Measurements from ENCODE around the gene SSBP3.
"Not testable (repeated sequence)": the region's sequence is repeated elsewhere in the genome, so short reads cannot be mapped to it uniquely, and the experiment has no call there.

The SSBP3 gene

GRCh38 chr1:54241364-54241763 is 164.8 kb downstream of the SSBP3 start:
- no peak for DNase-seq (ENCODE audit: low read depth)

DNA sequence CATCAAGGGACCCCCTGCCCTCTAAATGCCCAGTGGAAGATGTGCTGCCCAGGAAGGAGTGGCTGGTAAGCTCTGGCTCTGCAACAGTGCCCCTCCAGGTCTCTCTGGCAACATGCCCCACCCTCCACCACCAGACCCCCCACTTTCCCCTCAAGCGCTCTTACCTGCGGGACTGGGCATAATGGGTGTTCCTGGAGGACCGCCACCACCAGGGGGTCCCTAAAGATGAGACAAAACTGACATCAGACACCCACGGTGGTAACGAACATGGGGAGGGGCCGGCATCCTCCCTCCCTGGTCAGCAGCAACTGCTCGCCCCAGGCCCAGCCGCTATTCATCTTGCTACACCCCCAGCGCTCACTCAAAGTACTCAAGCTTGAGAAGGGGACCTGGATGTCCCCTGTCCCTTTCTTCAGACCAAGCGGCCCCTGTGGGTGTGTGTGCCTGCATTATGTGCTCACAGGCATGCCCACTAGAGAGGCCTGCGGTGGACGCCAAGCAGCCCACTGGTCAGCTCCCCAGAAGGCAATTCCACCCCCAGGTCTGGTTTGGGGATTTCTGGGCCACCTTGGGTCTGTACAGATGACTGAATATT is 165.4 kb downstream of the SSBP3 start:
- DNase-seq (ENCODE audit: low read depth) = no peak

GRCh38 chr1:54239631-54240031 is 166.6 kb downstream of the SSBP3 start:
- no peak for DNase-seq (ENCODE audit: low read depth)

GRCh38 chr1:54239035-54239383 is 167.2 kb downstream of the SSBP3 start:
- no peak for DNase-seq (ENCODE audit: low read depth)

DNA sequence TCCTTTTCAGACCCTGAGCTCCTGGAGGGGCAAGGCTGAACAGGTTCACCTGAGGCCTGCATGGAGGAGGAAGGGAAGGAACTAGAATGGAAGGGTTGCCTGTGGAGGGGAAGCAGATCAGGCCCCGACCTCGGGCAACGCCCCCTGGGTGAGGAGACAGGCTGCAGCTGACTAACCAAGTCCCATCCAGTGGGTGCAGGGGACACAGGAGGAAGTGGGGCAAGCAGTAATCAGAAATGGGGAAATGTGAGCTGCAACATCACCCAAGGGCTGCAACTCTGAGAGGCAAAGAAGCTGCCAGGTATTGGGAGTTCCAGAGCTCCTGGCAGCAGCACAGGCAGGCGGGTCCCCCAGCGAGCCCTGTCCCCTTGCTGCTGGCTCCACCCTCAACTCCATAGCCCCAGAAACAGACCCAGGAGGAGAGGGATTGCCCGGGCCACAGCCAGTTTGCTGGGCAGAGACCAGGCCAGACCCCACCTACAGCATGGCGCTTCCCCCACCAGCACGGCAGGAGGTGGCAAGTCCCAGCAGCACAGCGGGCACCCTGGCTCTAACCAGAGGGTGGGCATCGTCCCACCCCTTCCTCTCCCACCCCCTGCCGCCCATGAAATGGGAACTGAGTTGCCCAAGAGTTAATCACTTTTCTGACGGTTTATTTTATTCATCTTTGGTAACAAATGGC is 167.7 kb downstream of the SSBP3 start:
- no peak for DNase-seq (ENCODE audit: low read depth)

- no peak for DNase-seq (ENCODE audit: low read depth)
Measured at GRCh38 chr1:54237586-54237985, 168.6 kb downstream of the SSBP3 start.

GRCh38 chr1:54234284-54234683 is 171.9 kb downstream of the SSBP3 start:
- DNase-seq (ENCODE audit: low read depth) = no peak

DNA sequence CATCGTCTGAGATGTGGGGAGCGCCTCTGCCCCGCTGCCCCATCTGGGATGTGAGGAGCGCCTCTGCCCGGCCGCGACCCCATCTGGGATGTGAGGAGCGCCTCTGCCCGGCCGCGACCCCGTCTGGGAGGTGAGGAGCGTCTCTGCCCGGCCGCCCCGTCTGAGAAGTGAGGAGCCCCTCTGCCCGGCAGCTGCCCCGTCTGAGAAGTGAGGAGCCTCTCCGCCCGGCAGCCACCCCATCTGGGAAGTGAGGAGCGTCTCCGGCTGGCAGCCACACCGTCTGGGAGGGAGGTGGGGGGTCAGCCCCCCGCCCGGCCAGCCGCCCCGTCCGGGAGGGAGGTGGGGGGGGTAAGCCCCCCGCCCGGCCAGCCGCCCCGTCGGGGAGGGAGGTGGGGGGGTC is 173.0 kb downstream of the SSBP3 start:
- not testable (repeated sequence) for DNase-seq (ENCODE audit: low read depth)

- no peak for DNase-seq (ENCODE audit: low read depth)
Measured at GRCh38 chr1:54230507-54231339, 175.5 kb downstream of the SSBP3 start.

GRCh38 chr1:54229281-54229891 is 176.8 kb downstream of the SSBP3 start:
- DNase-seq (ENCODE audit: low read depth) = no peak

GRCh38 chr1:54228638-54229079 is 177.5 kb downstream of the SSBP3 start:
- DNase-seq (ENCODE audit: low read depth) = no peak

DNA sequence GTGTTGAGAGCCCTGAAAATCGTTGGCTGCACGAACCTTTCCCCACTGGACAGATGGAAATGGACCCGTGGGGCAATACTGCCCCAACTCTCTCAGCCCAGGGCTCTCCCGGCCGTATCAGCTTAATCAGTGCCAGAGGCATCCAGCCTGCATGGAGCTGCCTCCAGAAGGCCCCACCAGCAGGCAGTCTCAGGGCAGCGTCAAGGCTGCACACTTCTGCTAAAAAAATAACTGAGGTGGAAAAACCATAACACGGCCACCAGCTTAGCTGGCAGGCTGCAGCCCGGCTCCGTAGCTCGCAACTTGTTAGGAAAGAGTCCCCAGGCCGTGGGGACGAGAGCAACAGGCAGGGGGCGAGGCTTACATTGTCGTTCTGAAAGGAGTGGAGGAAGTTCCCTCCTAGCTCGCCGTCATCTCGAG is 178.3 kb downstream of the SSBP3 start:
- DNase-seq (ENCODE audit: low read depth) = no peak

GRCh38 chr1:54227091-54227602 is 179.0 kb downstream of the SSBP3 start:
- no peak for DNase-seq (ENCODE audit: low read depth)

DNA sequence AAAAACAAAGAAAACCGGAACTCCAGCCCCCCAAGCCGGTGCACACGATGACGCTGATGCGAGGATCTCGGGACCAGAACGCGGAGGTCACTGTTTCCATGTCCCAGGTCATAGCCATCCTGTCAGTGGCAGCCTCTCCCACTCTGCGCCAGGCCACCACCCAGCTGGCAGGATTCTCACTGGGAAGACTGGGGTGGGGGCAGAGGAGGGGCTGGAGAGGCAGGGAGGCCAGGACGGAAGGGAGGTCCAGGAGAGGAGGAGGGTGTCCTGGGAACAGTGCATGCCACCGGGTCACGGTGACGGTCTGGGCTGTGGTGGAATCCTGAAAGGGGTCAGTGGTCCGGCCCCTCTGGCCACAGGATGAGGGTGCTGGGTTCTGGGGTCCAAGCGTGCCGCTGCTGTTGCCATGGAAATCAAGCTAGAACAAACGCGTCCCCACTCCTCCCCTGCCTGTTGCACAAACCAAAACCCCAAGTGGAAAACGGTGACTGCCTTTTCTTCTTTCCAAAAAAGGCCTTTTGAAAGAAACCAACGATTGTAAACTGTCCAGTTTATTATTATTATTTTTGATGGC is 180.1 kb downstream of the SSBP3 start:
- no peak for DNase-seq (ENCODE audit: low read depth)

- no peak for DNase-seq (ENCODE audit: low read depth)
Measured at GRCh38 chr1:54225378-54225777, 180.8 kb downstream of the SSBP3 start.

DNA sequence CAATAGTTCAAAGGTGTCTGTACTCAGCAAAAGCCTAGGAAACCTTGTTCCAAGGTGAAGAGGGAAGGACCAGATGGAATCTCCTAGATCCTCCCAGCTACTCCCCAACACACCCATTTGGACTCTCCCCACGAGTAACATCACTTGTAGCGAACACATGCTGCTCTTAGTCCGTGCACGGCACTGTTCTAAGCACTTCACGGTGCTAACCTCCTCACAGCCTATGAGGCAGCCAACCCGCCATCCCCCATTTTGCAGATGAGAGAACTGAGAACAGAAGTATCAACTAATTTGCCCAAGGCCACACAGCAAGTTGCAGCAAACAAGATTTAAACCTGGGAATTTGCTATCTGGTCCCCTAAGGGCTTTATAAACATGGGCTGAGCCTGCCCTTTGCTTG is 182.0 kb downstream of the SSBP3 start:
- no peak for DNase-seq (ENCODE audit: low read depth)

DNA sequence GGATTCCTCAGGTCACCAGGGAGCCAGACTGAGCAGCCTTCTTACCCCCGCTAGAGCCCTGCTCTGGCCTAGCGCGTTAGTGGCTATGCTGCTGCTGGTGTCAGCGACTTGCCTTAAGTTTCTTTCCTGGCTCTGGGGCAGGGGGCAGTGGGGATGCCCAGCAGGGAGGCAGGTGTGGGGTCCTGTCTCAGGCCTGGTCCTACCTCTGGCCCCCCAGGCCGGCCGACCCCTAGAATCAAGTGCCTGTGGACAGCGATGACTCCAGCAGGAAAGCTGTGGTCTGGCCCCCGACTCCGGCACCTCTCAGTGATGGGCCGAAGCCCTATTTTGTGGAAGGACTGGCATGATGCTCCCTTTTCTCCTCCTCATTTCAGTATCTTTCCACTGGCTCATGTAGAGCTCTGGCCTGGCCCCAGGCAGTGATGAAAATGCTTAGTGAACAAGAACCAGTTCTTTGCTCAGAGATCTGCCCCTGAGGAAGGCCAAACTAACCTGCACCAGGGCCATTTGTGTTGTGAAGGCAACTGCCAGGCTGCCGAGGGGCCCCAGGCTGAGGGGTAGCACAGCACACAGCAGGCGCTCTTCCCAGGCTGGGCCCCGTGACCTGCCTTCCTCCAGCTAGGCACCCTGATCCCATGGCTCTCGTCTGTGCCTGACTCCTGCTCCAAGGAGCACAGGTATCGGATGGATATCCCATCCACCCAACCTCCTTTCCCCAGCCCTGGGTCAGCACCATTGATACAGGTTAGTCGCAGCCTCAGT is 182.6 kb downstream of the SSBP3 start:
- no peak for DNase-seq (ENCODE audit: low read depth)

- DNase-seq (ENCODE audit: low read depth) = no peak
Measured at GRCh38 chr1:54222711-54223110, 183.5 kb downstream of the SSBP3 start.

GRCh38 chr1:54221867-54222484 is 184.2 kb downstream of the SSBP3 start:
- DNase-seq (ENCODE audit: low read depth) = no peak

DNA sequence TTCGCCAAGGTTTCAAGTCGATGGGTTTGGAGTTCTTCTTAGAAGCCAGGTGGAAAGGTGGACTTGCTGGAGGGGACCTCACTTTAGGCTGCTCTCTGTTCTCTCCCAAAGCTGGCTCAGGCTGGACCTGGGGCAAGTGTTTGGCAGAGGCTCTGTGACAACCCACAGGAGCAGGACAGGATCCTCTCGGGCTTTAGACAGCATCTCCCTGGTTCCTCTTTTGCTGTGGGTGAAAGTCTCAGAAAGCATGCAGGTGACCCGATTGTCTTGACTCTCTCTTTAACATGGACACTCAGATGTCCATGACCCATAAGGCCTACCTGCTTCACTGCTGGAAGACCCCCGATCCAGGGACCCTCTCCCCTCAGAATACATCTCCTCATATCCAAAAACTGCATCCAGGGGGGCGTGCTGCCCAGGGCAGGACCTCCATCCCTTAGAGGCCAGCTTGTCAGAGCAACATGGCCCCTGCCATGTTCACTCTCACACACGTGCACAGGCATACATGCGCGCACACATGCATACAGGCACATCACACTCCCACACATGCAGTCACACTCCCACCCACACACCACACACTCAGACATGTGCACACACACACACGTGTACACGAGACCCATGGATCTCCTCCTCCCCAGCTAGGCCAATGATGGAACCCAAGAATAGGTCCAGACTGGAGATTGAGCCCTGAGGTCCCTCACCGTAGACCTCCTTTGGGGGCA is 184.9 kb downstream of the SSBP3 start:
- DNase-seq (ENCODE audit: low read depth) = no peak
